Measurements from ENCODE around the gene GALNT15.

The GALNT15 gene

GRCh38 chr3:16227566-16227965 lies 53.1 kb downstream of the GALNT15 start:
- Histone ChIP-seq H3K27me3 (no peaks in the 10 kb centered on the region), H3K27ac (no peak overlapping the region), H3K4me1 (ENCODE audit: control insufficient read depth in 1 of 2, insufficient read depth in 1 of 2, low read depth in 1 of 2, low read length in 1 of 2) (no peaks in the 10 kb centered on the region), H3K4me3 (ENCODE audit: low read depth in 1 of 2, low read length in 1 of 2) (no peak overlapping the region), H3K9me3 (no peaks in the 10 kb centered on the region), H3K36me3 (no peaks in the 10 kb centered on the region)
- no peak for TF ChIP-seq CTCF (IDR thresholded peaks at IDR 0.05)

DNA sequence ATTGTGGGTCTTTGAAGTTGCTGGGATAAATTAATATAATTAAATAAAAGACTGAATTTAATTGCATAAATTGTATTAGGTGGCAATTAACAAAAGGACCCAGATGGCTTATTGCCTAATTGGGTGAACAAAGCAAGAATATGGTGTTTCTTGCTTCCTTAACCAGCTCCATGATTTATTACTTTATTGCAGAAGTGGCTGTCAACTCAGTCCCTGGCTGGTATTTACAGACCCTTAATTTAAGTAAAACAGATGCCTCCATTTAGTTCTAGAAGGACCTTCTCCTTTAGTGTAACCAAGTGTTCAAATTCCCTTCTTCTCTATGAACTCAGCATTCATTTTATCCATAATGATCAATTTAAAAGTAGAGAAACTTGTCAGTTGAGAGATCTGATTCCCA lies 55.2 kb downstream of the GALNT15 start:
- Histone ChIP-seq H3K4me1 (ENCODE audit: control insufficient read depth in 1 of 2, insufficient read depth in 1 of 2, low read depth in 1 of 2, low read length in 1 of 2) (no peaks in the 10 kb centered on the region), H3K27ac (no peak overlapping the region), H3K36me3 (no peaks in the 10 kb centered on the region), H3K9me3 (no peaks in the 10 kb centered on the region), H3K27me3 (no peaks in the 10 kb centered on the region), H3K4me3 (ENCODE audit: low read depth in 1 of 2, low read length in 1 of 2) (no peak overlapping the region)
- no peak for TF ChIP-seq CTCF (IDR thresholded peaks at IDR 0.05)

DNA sequence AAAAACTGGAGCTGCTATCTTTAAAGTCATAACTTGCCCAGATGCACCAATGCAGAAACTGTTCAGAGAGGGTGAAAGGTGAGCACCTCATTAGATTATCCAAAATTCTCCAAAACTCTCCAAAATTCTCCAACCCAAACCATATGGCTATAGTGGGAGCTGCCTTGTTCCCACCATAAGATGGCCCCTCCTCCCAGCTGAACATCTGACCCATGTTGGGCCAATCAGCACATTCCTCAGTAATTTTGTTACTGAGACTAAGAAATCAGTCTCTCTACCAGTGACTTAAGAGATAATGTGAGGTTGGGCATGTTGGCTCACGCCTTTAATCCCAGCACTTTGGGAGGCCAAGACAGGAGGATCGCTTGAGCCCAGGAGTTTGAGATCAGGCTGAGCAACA lies 57.5 kb downstream of the GALNT15 start:
- no peak overlapping the region for H3K27ac ChIP-seq
- H3K27me3 ChIP-seq = no peaks in the 10 kb centered on the region
- H3K4me3 ChIP-seq (ENCODE audit: low read depth in 1 of 2, low read length in 1 of 2) = no peak overlapping the region
- peaks cover 4 to 10% of the 10 kb centered on the region in 2 experiments for H3K4me1 ChIP-seq (ENCODE audit: control insufficient read depth in 1 of 2, insufficient read depth in 1 of 2, low read depth in 1 of 2, low read length in 1 of 2)
- no peaks in the 10 kb centered on the region for H3K36me3 ChIP-seq
- no peak for TF ChIP-seq CTCF (IDR thresholded peaks at IDR 0.05)
- no peaks in the 10 kb centered on the region for H3K9me3 ChIP-seq

GRCh38 chr3:16233806-16234205 lies 59.3 kb downstream of the GALNT15 start:
- H3K4me3 ChIP-seq (ENCODE audit: low read depth in 1 of 2, low read length in 1 of 2) = no peak overlapping the region
- no peaks in the 10 kb centered on the region for H3K27me3 ChIP-seq
- H3K9me3 ChIP-seq = no peaks in the 10 kb centered on the region
- TF ChIP-seq CTCF (IDR thresholded peaks at IDR 0.05) = no peak
- no peaks in the 10 kb centered on the region for H3K36me3 ChIP-seq
- peaks cover 4 to 10% of the 10 kb centered on the region in 2 experiments for H3K4me1 ChIP-seq (ENCODE audit: control insufficient read depth in 1 of 2, insufficient read depth in 1 of 2, low read depth in 1 of 2, low read length in 1 of 2)
- H3K27ac ChIP-seq = no peak overlapping the region

DNA sequence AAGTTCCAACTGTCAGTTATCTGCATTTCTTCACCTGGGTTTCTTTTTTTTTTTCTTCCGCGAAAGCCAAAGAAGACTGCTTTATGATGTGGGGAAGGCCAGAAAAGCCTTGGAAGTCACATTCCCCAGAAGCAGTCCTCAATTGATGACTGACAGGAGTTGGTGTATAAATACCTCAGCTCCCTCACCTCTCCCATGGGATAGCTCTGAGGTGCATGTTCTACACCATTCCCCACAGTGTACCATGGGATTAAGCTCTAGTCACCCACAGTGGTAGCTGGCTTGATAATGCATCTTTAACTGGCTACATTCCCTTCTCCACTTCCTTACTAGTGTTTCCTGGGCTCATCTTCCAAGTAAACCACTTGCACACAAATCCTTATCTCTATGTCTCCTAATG lies 59.8 kb downstream of the GALNT15 start:
- H3K27ac ChIP-seq = no peak overlapping the region
- no peaks in the 10 kb centered on the region for H3K27me3 ChIP-seq

More for the DNA sequence above, 59.8 kb downstream of the GALNT15 start:
- no peak for TF ChIP-seq CTCF (IDR thresholded peaks at IDR 0.05)
- no peaks in the 10 kb centered on the region for H3K9me3 ChIP-seq
- H3K4me3 ChIP-seq (ENCODE audit: low read depth in 1 of 2, low read length in 1 of 2) = no peak overlapping the region
- peaks cover 4 to 14% of the 10 kb centered on the region in 2 experiments for H3K4me1 ChIP-seq (ENCODE audit: control insufficient read depth in 1 of 2, insufficient read depth in 1 of 2, low read depth in 1 of 2, low read length in 1 of 2)
- no peaks in the 10 kb centered on the region for H3K36me3 ChIP-seq
